Ovary (tissue), 9 donors: ENCODE measurements around the gene SLC25A53. TPM values are rescaled to one million over a fixed set of nuclear protein-coding genes. Genes with fewer than 3 reads are reported as not detected.

Experiments
- DNase-seq, 5 donors: peaks; one replicate each; pipeline ENCODE4 v3.0.0-alpha.2; 2019 to 2020
- H3K27ac ChIP-seq, 2 donors: fragments of 200-600 bp; one replicate each; pipeline versions ENCODE4 v1.5.1 to v1.8.0; 2019 to 2022
- H3K27me3 ChIP-seq: fragments of 200-600 bp; one replicate; pipeline ENCODE4 v1.8.0; 2022
- H3K36me3 ChIP-seq: fragments of 200-600 bp; sonication (generic); one replicate; pipeline ENCODE4 v1.5.1; 2019
- H3K4me1 ChIP-seq: one replicate; pipeline ENCODE4 v1.8.1; 2013; ENCODE audit warnings: mild to moderate bottlenecking, moderate library complexity; ENCODE audit not compliant: insufficient read depth
- H3K4me3 ChIP-seq: fragments of 200-600 bp; sonication (generic); one replicate; pipeline ENCODE4 v1.5.1; 2017
- H3K9me3 ChIP-seq, 2 donors: fragments of 200-600 bp in 1 of 2; sonication (generic) in 1 of 2; one replicate each; pipeline versions ENCODE4 v1.5.1 to v1.8.1; 2013 to 2019; ENCODE audit warnings: mild to moderate bottlenecking in 1 of 2, moderate library complexity in 1 of 2
- CTCF ChIP-seq, 3 donors: fragments of 450-650 bp in 2 of 3; fragments of 200-600 bp in 1 of 3; IDR thresholded peaks; one replicate each; pipeline versions ENCODE4 v1.5.1 to v1.8.0; 2016 to 2022; ENCODE audit warnings: antibody characterized with exemption in 3 of 3, mild to moderate bottlenecking in 1 of 3
- EP300 ChIP-seq: sonication (generic); formaldehyde crosslinking; IDR thresholded peaks from one replicate; pipeline ENCODE4 v1.6.1; 2017; ENCODE audit warnings: antibody characterized with exemption
- POLR2A ChIP-seq: fragments of 450-650 bp; IDR thresholded peaks from one replicate; pipeline ENCODE4 v1.6.1; 2017; ENCODE audit warnings: antibody characterized with exemption, mild to moderate bottlenecking, moderate library complexity
- WGBS, 3 donors: extraction: QIAGEN DNeasy Blood & Tissue Kit in 1 of 3; methylation state at CpG; one replicate each; pipeline versions ENCODE4 v1.1.5 to v1.1.7; 2013 to 2017; 5-methylcytosine and 5-hydroxymethylcytosine counted together
- intact Hi-C, 4 donors: fragments of 100-400 bp; cut with DNase I; formaldehyde crosslinking; loops; one replicate each; pipeline versions ENCODE4 v1.11.0 to v1.15.1; 2022 to 2023
- polyA plus RNA-seq, 2 donors: library from polyadenylated mRNA; stranded (reverse); fragments of 200-250 nt in 1 of 2; fragments of 350-450 nt in 1 of 2; fragmentation: Illumina TruSeq in 1 of 2; extraction: RNeasy Lipid Tissue Mini Kit (QIAGEN cat#74804) in 1 of 2; gene quantifications; one replicate each; pipeline ENCODE4 v1.2.3, GENCODE V29; 2013 to 2014
- total RNA-seq, 7 donors: library from RNA; depleted of rRNA in 2 of 7; stranded (reverse); fragments of >200 nt in 2 of 7; fragmentation: NEBNext Ultra II Directional in 3 of 7; extraction: Animal tissue kit (Norgen Biotek cat#: 25700) in 3 of 7; gene quantifications; one replicate each; pipeline versions ENCODE4 v1.1.0 to v1.2.4, GENCODE V29; 2016 to 2023
- donor health status: DM: no; HTN: no; CAD: no; lungs with moderate emphysema.
- donor health status: DM: no; HTN: no; CAD: no.
- donor health status: Bipolar disorder and iron deficiency.
- donor health status: DM: yes; HTN: yes; CAD: no.
- donor health status: DM: no; HTN: no; CAD: no.
- donor health status: DM: yes; HTN: yes; CAD: no.

Gene SLC25A53
- total and polyA plus RNA-seq, 9 donors: 7.8 to 15.1 (median 12.6) TPM

GRCh38 chrX:104108955-104109354 is 47.9 kb downstream of the SLC25A53 start:
- no peak for DNase-seq
- Histone ChIP-seq H3K4me3 (no peak overlapping the region), H3K9me3 (no peaks in the 10 kb centered on the region), H3K4me1 (no peaks in the 10 kb centered on the region), H3K36me3 (no peaks in the 10 kb centered on the region), H3K27ac (no peak overlapping the region), H3K27me3 (no peaks in the 10 kb centered on the region)
- intact Hi-C loops: no loop called here
- TF ChIP-seq POLR2A (no peak), EP300 (no peak), CTCF (IDR thresholded peaks at IDR 0.05) (no peak)
- 73 to 84% (median 80%) methylated on average over 1 of the region's 1 CpG for WGBS, 3 donors

GRCh38 chrX:104105330-104106262 is 51.2 kb downstream of the SLC25A53 start:
- intact Hi-C loops: no loop called here
- Histone ChIP-seq H3K27ac (no peak overlapping the region), H3K4me3 (no peak overlapping the region), H3K9me3 (no peaks in the 10 kb centered on the region), H3K27me3 (no peaks in the 10 kb centered on the region), H3K36me3 (no peaks in the 10 kb centered on the region), H3K4me1 (no peaks in the 10 kb centered on the region)
- 61 to 67% (median 64%) methylated on average over 11 of the region's 11 CpGs for WGBS, 3 donors
- no peak for DNase-seq
- TF ChIP-seq EP300 (no peak), CTCF (IDR thresholded peaks at IDR 0.05) (no peak), POLR2A (no peak)

- intact Hi-C loops: no loop called here
- H3K27me3 ChIP-seq: no peaks in the 10 kb centered on the region
- no peak for DNase-seq
- H3K4me1 ChIP-seq: no peaks in the 10 kb centered on the region
- H3K27ac ChIP-seq: no peak overlapping the region
- no peaks in the 10 kb centered on the region for H3K36me3 ChIP-seq
- no peak overlapping the region for H3K4me3 ChIP-seq
- 72 to 75% (median 75%) methylated on average over 10 of the region's 10 CpGs for WGBS, 3 donors
- no peaks in the 10 kb centered on the region for H3K9me3 ChIP-seq
- TF ChIP-seq POLR2A (no peak), CTCF (IDR thresholded peaks at IDR 0.05) (no peak), EP300 (no peak)
Measured at GRCh38 chrX:104104676-104105075, 52.1 kb downstream of the SLC25A53 start.

GRCh38 chrX:104098919-104099318 is 57.9 kb downstream of the SLC25A53 start:
- H3K36me3 ChIP-seq: no peaks in the 10 kb centered on the region
- intact Hi-C loops: no loop called here
- no peak overlapping the region for H3K27ac ChIP-seq
- TF ChIP-seq EP300: no peak
- no peak for TF ChIP-seq POLR2A
- no peak for TF ChIP-seq CTCF (IDR thresholded peaks at IDR 0.05)
- DNase-seq: no peak
- no peak overlapping the region for H3K4me3 ChIP-seq
- H3K9me3 ChIP-seq: no peaks in the 10 kb centered on the region
- H3K27me3 ChIP-seq: no peaks in the 10 kb centered on the region
- no peaks in the 10 kb centered on the region for H3K4me1 ChIP-seq
